ENCODE measurements around the gene MAPK9.

- TF ChIP-seq CTCF (IDR thresholded peaks at IDR 0.05; ENCODE audit: insufficient read depth, low read length, poor library complexity, severe bottlenecking) (no peak), EZH2phosphoT487 (conservative IDR thresholded peaks at IDR 0.05; ENCODE audit: low read length) (no peak)
These were observed 32.6 kb downstream of the MAPK9 start for GRCh38 chr5:180259260-180259611.

All from SU-DHL-6 (cell line).